Measurements from ENCODE around the gene THOC3.
"Not testable (repeated sequence)": the region's sequence is repeated elsewhere in the genome, so short reads cannot be mapped to it uniquely, and the experiment has no call there.

GRCh38 chr5:175968381-175968780 is 266 bp upstream of the THOC3 start:
- TF ChIP-seq CTCF (IDR thresholded peaks at IDR 0.05; ENCODE audit: poor library complexity); EZH2 (IDR thresholded peaks at IDR 0.05; ENCODE audit: borderline replicate concordance): not testable (repeated sequence)

Data from hepatocyte (in vitro differentiated cells).